Mammary microvascular endothelial cell (primary cell): ENCODE measurements around the gene TEX47. TPM values are rescaled to one million over a fixed set of nuclear protein-coding genes. Genes with fewer than 3 reads are reported as not detected.

Source experiments
- total RNA-seq: library from RNA; depleted of rRNA; stranded (reverse); fragments of >200 nt; gene quantifications from 2 replicates; pipeline ENCODE4 v1.2.3, GENCODE V29; 2015

TEX47 gene
- not detected in 2 replicates for total RNA-seq

GRCh38 chr7:88795553-88795952 lies at the start of gene TEX47:
TEX47 (minus strand) TSS chr7:88795737; CDS start chr7:88794942, 795 bp downstream.

GRCh38 chr7:88759230-88760135 lies 36.1 kb downstream of the TEX47 start, which contains the start of gene ZNF804B:
ZNF804B (plus strand) TSS chr7:88759700; CDS start chr7:88759977, 277 bp downstream.

Other genes with a start within 250 kb of the TEX47 start
- gene ZNF804B, start 36.0 kb downstream of the TEX47 start, total RNA-seq = not detected in 2 replicates